ENCODE results near the gene BDKRB1.
A peak's percentile ranks its signal among the peaks of the same experiment; 100 is the strongest.

Gene BDKRB1

GRCh38 chr14:96263347-96264199 lies 7.6 kb downstream of the BDKRB1 start:
- no peak for DNase-seq

GRCh38 chr14:96264200-96264553 lies 8.2 kb downstream of the BDKRB1 start:
- DNase-seq, result no peak

- DNase-seq, result no peak
These were observed 8.8 kb downstream of the BDKRB1 start for GRCh38 chr14:96264853-96265252.

- DNase-seq, result no peak
These were observed 9.5 kb downstream of the BDKRB1 start for GRCh38 chr14:96265383-96266095.

GRCh38 chr14:96267336-96267735 lies 11.3 kb downstream of the BDKRB1 start:
- no peak for DNase-seq

- DNase-seq, result no peak
These were observed 11.9 kb downstream of the BDKRB1 start for GRCh38 chr14:96267916-96268315.

- no peak for DNase-seq
These were observed 12.7 kb downstream of the BDKRB1 start for GRCh38 chr14:96268431-96269358.

- no peak for DNase-seq
These were observed 13.3 kb downstream of the BDKRB1 start for GRCh38 chr14:96269359-96269710.

- no peak for DNase-seq
These were observed 14.8 kb downstream of the BDKRB1 start for GRCh38 chr14:96270565-96271420.

- no peak for DNase-seq
These were observed 15.4 kb downstream of the BDKRB1 start for GRCh38 chr14:96271421-96271762.

- no peak for DNase-seq
These were observed 16.9 kb downstream of the BDKRB1 start for GRCh38 chr14:96272777-96273473.

GRCh38 chr14:96273629-96274028 lies 17.6 kb downstream of the BDKRB1 start:
- DNase-seq, result no peak

- no peak for DNase-seq
These were observed 18.1 kb downstream of the BDKRB1 start for GRCh38 chr14:96274122-96274521.

GRCh38 chr14:96274543-96274942 lies 18.5 kb downstream of the BDKRB1 start:
- DNase-seq, result peak; percentile 30

GRCh38 chr14:96275177-96276112 lies 19.4 kb downstream of the BDKRB1 start:
- DNase-seq, result peak; percentile 81

GRCh38 chr14:96277890-96278289 lies 21.9 kb downstream of the BDKRB1 start:
- no peak for DNase-seq

- no peak for DNase-seq
These were observed 23.6 kb downstream of the BDKRB1 start for GRCh38 chr14:96279564-96279963.

- no peak for DNase-seq
These were observed 24.1 kb downstream of the BDKRB1 start for GRCh38 chr14:96280104-96280503.

GRCh38 chr14:96281486-96281885 lies 25.5 kb downstream of the BDKRB1 start:
- DNase-seq, result no peak

GRCh38 chr14:96284008-96284407 lies 28.0 kb downstream of the BDKRB1 start:
- no peak for DNase-seq

GRCh38 chr14:96284430-96284829 lies 28.4 kb downstream of the BDKRB1 start:
- DNase-seq, result no peak
